GM19025 (cell line): ENCODE results near the gene NOVA2.

ENCODE experiments used
- ATAC-seq: cut with Tn5 transposase; IDR thresholded peaks from one replicate; pipeline ENCODE4 v1.9.1; 2021; ENCODE audit warnings: mild to moderate bottlenecking, low read depth, moderate library complexity; ENCODE audit not compliant: unreplicated experiment

Gene NOVA2

DNA sequence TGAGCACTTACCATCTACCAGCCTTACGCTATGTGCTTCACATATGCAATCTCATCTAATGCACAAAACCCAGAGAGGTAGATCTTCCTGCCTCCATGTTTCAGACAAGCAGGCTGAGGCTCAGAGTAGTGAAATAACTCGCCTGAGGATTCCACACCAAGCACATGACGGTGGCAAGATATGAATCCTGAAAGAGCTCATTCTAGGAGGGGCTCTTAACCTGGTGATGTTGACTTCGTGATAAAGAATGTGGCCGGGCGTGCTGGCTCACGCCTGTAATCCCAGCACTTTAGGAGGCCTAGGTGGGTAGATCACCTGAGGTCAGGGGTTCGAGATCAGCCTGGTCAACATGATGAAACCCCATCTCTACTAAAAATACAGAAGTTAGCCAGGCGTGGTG lies 5.0 kb downstream of the NOVA2 start:
- no peak for ATAC-seq

DNA sequence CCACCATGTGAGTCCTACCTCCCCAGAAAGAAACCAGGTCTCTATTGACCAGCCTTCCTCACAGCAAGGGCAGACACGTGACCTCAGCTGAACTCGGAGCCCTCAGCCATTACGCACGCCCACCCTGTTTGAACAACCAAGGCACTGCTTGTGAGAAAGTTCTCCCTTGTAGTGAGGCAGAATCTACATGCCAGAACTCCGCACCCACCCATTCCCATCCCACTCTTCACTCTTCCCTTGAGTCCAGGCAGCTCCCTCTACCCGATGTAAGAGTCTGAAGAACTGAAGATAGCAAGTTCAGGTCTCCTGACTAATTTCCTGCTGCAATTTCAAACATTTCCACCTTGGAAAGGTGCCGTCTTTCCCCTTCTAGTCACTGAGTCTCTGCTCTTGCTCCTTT lies 6.4 kb downstream of the NOVA2 start:
- ATAC-seq, result no peak

- no peak for ATAC-seq
Measured at GRCh38 chr19:45962021-45962420, 11.6 kb downstream of the NOVA2 start.

GRCh38 chr19:45960595-45961235 lies 12.9 kb downstream of the NOVA2 start:
- ATAC-seq, result no peak

DNA sequence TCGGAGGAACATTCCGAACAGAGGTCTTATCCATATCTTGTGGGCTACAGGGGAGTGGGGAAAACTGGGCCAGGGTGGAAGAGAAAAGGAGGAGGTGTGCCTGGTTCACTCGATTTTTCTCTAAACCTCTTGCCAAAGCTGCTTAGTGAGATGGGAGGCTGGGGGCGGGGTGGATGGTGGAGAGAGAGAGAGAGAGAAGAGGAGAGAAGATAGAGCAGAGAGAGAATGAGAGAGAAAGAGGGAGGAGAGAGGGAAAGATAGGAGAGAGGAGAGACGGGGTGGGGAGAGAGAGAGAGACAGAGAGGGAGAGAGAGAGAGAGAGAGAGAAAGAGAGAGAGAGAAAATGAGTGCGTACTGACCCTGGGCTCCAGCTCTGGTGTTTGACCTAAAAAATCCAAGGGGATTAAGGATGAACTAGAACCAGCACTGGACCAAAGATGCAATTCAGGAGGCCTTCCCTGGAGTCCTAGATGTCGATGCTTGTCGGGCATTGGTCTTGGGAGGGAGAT lies 14.1 kb downstream of the NOVA2 start:
- no peak for ATAC-seq

DNA sequence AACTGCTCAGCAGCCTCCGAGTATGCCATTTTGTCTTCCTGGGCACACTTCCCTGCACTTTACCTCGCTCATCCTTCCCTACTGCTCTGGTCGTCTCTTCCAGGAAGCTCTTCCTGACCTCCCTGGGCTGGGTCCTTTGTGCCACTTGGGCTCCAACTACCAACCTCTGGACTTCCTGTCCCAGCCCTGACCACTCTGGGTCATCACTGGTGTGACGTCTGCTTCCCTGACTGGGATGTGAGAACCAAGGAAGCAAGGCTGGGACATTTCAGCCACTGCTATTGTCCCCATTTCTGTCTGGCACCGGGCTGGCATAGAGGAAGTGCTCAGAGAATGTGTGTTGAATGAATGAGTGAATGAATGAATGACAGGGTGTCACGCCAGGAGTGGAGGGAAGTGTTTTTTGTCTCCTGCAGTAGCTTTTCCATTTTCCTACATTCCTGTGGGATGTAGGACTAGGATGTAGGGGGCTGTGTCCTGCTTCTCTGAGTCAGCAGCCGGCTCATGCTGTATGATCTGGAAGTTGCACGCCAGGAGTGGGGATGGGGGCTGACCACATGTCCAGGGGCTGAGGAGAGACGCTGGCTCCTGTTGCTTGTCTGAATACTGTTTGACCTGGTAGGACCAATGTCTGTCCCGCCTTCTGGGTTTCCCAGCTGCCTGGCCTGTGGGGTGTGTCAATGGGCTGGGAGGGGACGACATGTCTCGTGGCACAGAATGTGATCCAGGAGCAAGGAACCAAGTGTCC lies 14.7 kb downstream of the NOVA2 start:
- ATAC-seq, result no peak

DNA sequence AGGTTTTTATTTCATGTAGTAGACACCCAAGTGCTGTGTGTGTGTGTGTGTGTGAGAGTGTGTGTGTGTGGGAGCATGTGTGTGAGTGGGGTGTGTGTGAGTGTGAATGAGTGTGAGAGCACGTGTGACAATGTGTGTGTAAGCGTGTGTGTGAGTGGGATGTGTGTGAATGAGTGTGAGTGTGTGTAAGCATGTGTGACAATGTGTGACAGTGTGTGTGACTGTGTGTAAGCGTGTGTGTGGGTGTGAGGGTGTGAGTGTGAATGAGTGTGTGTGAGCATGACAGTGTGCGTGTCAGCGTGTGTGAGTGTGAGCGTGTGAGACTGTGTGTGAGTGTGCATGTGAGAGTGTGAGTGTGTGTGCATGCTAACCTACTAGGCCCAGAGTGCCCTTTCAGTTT lies 15.3 kb downstream of the NOVA2 start:
- ATAC-seq, result no peak

GRCh38 chr19:45955905-45956608 lies 17.6 kb downstream of the NOVA2 start:
- no peak for ATAC-seq

DNA sequence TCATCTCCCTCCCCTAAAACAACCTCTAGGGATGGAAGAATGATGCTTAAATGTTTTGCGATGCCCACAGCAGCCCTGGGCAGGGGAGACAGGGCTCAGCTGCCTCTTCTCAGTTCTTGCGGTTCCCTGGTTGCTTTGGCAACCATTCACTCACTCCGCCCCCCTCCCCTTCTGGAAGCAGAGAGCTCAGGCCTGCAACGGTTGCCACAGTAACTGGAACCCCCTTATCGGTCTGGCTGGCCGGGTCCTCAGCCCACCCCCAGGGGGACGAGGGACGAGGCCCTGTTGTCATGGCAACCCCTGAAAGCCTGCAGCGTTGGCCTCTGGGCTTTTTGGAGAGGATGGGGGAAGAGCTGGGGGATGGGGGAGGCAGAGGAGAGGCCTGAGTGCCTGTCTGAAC lies 19.5 kb downstream of the NOVA2 start:
- ATAC-seq, result no peak

GRCh38 chr19:45953676-45954075 lies 20.0 kb downstream of the NOVA2 start:
- ATAC-seq, result no peak

GRCh38 chr19:45952686-45953505 lies 20.8 kb downstream of the NOVA2 start:
- ATAC-seq, result no peak

DNA sequence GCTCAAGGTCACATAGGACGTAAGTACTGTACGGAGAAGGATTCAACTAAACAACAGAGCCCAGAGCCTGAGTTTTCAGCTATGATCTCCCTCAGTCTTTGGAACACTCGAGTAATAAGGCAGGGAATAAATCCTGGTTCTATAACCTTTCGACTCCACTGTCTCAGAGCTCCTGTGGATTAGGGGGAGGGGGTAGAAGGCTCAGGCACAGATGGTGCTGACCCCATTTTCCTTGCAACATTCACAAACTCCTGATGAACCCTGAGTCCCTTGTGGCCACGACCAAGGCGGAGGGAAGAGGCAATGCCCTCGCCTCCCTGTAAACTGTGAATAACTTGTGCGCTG lies 21.4 kb downstream of the NOVA2 start:
- no peak for ATAC-seq

- no peak for ATAC-seq
Measured at GRCh38 chr19:45947926-45948325, 25.7 kb downstream of the NOVA2 start.

DNA sequence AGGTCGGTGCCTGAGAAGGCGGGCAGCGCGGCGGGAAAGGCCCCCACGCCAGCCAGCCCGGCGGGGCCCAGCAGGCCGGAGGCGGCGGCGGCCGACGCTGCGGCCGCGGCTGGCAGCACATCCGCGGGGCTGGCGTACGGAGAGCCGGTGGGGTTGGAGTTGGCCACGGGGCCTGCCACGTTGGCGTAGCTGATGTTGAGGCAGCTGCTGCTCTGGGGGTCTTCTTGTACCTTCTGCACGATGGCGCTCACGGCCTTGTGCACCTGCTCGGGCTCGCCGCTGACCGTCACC lies 33.2 kb downstream of the NOVA2 start:
- no peak for ATAC-seq

- ATAC-seq, result no peak
Measured at GRCh38 chr19:45939792-45940514, 33.7 kb downstream of the NOVA2 start.

DNA sequence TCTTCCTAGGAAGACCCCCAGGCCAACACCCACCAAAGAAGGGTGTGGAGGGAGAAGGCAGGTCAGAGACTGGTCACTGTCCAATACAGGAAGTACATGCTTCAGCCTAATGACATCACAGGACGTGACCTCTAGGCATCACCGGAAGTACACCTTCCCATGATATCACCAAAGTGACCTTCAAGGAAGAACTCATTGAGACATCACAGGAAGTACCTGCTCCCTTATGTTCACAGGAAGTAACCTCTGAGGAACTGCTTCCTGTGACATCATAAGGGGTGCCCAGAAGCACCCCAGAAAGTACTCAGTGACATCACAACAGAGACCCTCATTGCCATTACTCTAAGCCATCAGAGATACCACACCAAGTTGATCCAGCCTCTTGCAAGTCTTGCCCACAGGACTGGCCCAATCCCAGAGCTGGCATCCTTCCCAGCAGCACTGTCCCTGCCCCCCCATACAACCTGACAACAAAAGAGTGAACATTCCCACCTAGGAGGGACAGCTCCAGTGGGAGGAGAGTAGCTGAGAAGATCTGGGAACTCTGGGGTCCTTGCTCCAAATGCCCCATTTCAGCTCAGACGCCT lies 34.8 kb downstream of the NOVA2 start:
- ATAC-seq, result no peak

DNA sequence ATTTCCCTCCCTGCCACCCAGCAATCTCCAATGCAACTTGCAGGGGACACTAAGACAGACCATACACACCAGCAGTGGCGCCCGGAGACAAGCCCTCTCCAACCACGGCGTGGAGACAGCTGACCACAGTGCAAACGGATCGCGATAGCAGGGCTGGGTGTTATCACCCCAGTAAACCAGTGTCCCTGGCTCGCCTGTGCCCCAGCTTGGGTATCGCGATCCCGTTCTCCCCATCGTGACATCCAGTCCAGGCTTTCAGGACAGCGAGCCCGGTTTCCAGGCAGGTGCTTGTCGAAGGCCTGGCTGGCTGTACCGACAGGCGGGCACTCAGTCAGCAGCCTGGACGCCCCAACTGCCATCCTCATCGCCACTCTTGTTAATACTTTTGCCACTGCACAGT lies 38.4 kb downstream of the NOVA2 start:
- no peak for ATAC-seq

DNA sequence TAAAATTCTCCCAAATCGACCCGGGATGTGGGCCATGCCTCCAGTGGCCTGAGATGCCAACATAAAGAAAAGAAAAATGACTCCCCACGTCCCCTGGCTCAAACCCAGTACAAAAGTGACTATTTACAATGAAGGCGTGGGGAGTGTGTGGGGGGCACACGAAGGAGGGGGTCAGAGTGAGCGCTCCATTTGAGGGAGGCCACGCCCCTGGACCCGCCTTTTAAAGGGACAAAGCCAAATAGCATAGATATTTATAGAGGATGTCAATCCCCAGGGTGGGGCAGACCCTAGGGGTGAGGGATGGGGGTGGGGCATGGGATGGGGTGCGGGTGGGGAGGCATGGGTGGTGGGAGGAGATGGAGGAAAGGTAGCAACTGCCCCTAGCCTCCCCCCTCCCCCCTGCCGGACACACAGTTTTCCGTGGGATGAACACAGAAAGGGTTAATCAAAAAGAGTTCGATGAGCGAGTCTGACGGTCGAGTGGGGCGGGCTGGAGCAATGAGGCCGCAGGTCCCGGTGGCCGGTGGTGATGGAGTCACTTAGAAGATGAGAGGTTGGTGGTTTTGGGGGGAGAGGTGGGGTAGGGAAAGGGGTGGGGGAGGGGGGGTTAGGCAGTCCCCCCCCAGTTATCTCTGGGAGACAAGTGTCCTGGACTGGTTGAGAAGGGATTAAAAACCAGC lies 39.0 kb downstream of the NOVA2 start:
- ATAC-seq, result no peak

DNA sequence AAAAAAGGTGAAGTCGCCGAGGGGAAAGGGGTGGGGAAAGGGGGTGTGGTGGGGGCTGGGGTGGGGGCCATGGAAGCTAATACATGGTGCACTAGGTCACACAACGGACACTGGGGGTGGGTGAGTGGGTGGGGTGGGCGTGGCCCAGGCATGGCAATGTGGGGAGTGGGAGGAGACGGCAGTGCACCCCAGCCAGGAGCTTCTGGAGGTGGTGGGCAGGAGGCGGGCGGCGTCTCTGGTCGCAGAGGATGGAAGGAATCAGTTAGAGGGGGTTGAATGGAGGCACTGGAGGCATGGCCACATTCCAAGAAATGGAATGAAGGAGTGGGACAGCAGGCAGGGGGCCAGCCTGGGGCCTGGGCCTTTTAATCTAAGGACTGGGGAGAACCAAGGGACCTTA lies 39.9 kb downstream of the NOVA2 start:
- no peak for ATAC-seq
